Esophagus muscularis mucosa (tissue), 4 donors: Measurements from ENCODE around the gene RHBDD2.
"Not testable (repeated sequence)": the region's sequence is repeated elsewhere in the genome, so short reads cannot be mapped to it uniquely, and the experiment has no call there.

Experiments
- CTCF ChIP-seq, 3 experiments: fragments of 200-600 bp in 2 of 3; fragments of 450-650 bp in 1 of 3; sonication (generic) in 2 of 3; IDR thresholded peaks; one replicate each; pipeline ENCODE4 v1.5.1; 2017 to 2019; ENCODE audit warnings: antibody characterized with exemption in 3 of 3, mild to moderate bottlenecking in 2 of 3, moderate library complexity in 1 of 3
- EP300 ChIP-seq: sonication (generic); formaldehyde crosslinking; IDR thresholded peaks from one replicate; pipeline ENCODE4 v1.6.1; 2017; ENCODE audit warnings: antibody characterized with exemption
- POLR2A ChIP-seq: fragments of 450-650 bp; IDR thresholded peaks from one replicate; pipeline ENCODE4 v1.6.1; 2017; ENCODE audit warnings: antibody characterized with exemption, moderate library complexity, mild to moderate bottlenecking, low read depth
- POLR2AphosphoS5 ChIP-seq, 2 donors: sonication (generic); formaldehyde crosslinking; IDR thresholded peaks; one replicate each; pipeline ENCODE4 v1.6.1; 2017; ENCODE audit warnings: antibody characterized with exemption in 2 of 2

GRCh38 chr7:75854813-75855345 is 24.0 kb upstream of the RHBDD2 start:
- not testable (repeated sequence) for TF ChIP-seq CTCF (IDR thresholded peaks at IDR 0.05); POLR2AphosphoS5 (IDR thresholded peaks at IDR 0.05); POLR2A; EP300
